H1 (cell line): ENCODE data around the gene TUNAR. TPM values are rescaled to one million over a fixed set of nuclear protein-coding genes. Genes with fewer than 3 reads are reported as not detected.

Experiments used
- CTCF ChIA-PET: fragments of 300-600 bp; sonication (Branson Sonifier 250); formaldehyde crosslinking; loops from one replicate; lab custom pipeline; 2021; ENCODE audit not compliant: partially characterized antibody; lab: Charles Lee
- POLR2A ChIA-PET: fragments of 300-600 bp; sonication (Branson Sonifier 250); formaldehyde crosslinking; loops from one replicate; lab custom pipeline; 2021; ENCODE audit warnings: inconsistent platforms; ENCODE audit not compliant: partially characterized antibody; lab: Charles Lee
- DNase-seq, 2 experiments: peaks; one replicate each; pipeline versions ENCODE4 v3.0.0 to v3.0.0-alpha.2; 2010 to 2022; ENCODE audit warnings: low spot score in 2 of 2, low read depth in 1 of 2, mixed read lengths in 1 of 2
- FAIRE-seq: peaks from 2 replicates; lab custom pipeline; 2011; peaks lifted over from hg19 to GRCh38; lab: Jason Lieb, UNC
- H2AFZ ChIP-seq: 2 replicates; pipeline ENCODE4 v1.8.1; 2012; ENCODE audit warnings: low read length, inconsistent platforms
- H2AK5ac ChIP-seq: 2 replicates; pipeline ENCODE4 v1.6.1; 2013; ENCODE audit warnings: low read depth, low read length
- H2BK120ac ChIP-seq: replicated peaks from 2 replicates; pipeline ENCODE3; 2013; ENCODE audit warnings: low read depth, low read length, inconsistent platforms
- H2BK12ac ChIP-seq: 2 replicates; pipeline ENCODE4 v1.6.1; 2013; ENCODE audit warnings: low read depth, low read length
- H2BK15ac ChIP-seq: 2 replicates; pipeline ENCODE4 v1.6.1; 2013; ENCODE audit warnings: low read length
- H2BK20ac ChIP-seq: 2 replicates; pipeline ENCODE4 v1.6.1; 2013; ENCODE audit warnings: low read length
- H2BK5ac ChIP-seq: 2 replicates; pipeline ENCODE4 v1.6.1; 2013; ENCODE audit warnings: low read depth, low read length
- H3K14ac ChIP-seq: 2 replicates; pipeline ENCODE4 v1.6.1; 2013; ENCODE audit warnings: inconsistent platforms; ENCODE audit not compliant: insufficient read length
- H3K18ac ChIP-seq: 2 replicates; pipeline ENCODE4 v1.6.1; 2013; ENCODE audit warnings: low read length; ENCODE audit errors: extremely low read depth
- H3K23ac ChIP-seq: 2 replicates; pipeline ENCODE4 v1.6.1; 2013; ENCODE audit warnings: inconsistent platforms; ENCODE audit not compliant: insufficient read length
- H3K23me2 ChIP-seq: 2 replicates; pipeline ENCODE4 v1.6.1; 2013; ENCODE audit warnings: low read depth, low read length
- H3K27ac ChIP-seq: 2 replicates; pipeline ENCODE4 v1.6.1; 2011; ENCODE audit warnings: low read depth, low read length, inconsistent platforms
- H3K27me3 ChIP-seq, 4 experiments: replicated peaks in 1 of 4; 1 replicate in 1 of 4; 2 replicates in 3 of 4; pipeline versions ENCODE4 v1.6.1 to v1.8.1; 2011 to 2013; ENCODE audit warnings: low read length in 3 of 4, mild to moderate bottlenecking in 3 of 4, inconsistent platforms in 2 of 4, mixed read lengths in 2 of 4, moderate library complexity in 1 of 4; ENCODE audit not compliant: control insufficient read depth in 3 of 4, insufficient read depth in 3 of 4; ENCODE audit errors: extremely low read depth in 1 of 4
- H3K36me3 ChIP-seq, 4 experiments: 2 replicates each; pipeline versions ENCODE4 v1.6.1 to v1.8.1; 2011 to 2013; ENCODE audit warnings: mild to moderate bottlenecking in 4 of 4, low read length in 3 of 4, moderate library complexity in 2 of 4, control low read depth in 1 of 4, inconsistent platforms in 1 of 4; ENCODE audit not compliant: insufficient read depth in 4 of 4, control insufficient read depth in 2 of 4
- H3K4ac ChIP-seq: replicated peaks from 2 replicates; pipeline ENCODE3; 2013; ENCODE audit warnings: low read length, low read depth, mixed read lengths, inconsistent platforms; ENCODE audit not compliant: insufficient read length
- H3K4me1 ChIP-seq, 4 experiments: replicated peaks in 1 of 4; 1 replicate in 1 of 4; 2 replicates in 3 of 4; pipeline versions ENCODE4 v1.6.1 to v1.8.1; 2011 to 2013; ENCODE audit warnings: low read length in 3 of 4, inconsistent platforms in 2 of 4, mixed read lengths in 1 of 4; ENCODE audit not compliant: insufficient read depth in 4 of 4, control insufficient read depth in 3 of 4
- H3K4me2 ChIP-seq, 2 experiments: 2 replicates each; pipeline versions ENCODE4 v1.6.1 to v1.8.1; 2011 to 2013; ENCODE audit warnings: low read depth in 2 of 2, low read length in 2 of 2, control low read depth in 1 of 2, inconsistent platforms in 1 of 2, mild to moderate bottlenecking in 1 of 2; ENCODE audit not compliant: insufficient read depth in 1 of 2
- H3K4me3 ChIP-seq, 4 experiments: fragments of 200-600, 300-600 bp in 1 of 4; sonication (generic), shearing (Covaris generic), sonication (Bioruptor Twin) in 1 of 4; 2 replicates each; pipeline versions ENCODE4 v1.5.1 to v1.8.1; 2011 to 2016; ENCODE audit warnings: low read length in 4 of 4, low read depth in 3 of 4, control low read depth in 2 of 4, inconsistent platforms in 2 of 4, mild to moderate bottlenecking in 2 of 4, mixed read lengths in 1 of 4, moderate library complexity in 1 of 4; ENCODE audit not compliant: insufficient read depth in 2 of 4; ENCODE audit errors: extremely low read depth in 1 of 4
- H3K56ac ChIP-seq: replicated peaks from 2 replicates; pipeline ENCODE3; 2013; ENCODE audit warnings: low read depth, mild to moderate bottlenecking, mixed read lengths, low read length, inconsistent platforms; ENCODE audit not compliant: insufficient read length
- H3K79me1 ChIP-seq: 2 replicates; pipeline ENCODE4 v1.6.1; 2013; ENCODE audit warnings: low read depth, low read length, control low read depth
- H3K79me2 ChIP-seq, 2 experiments: 2 replicates each; pipeline versions ENCODE4 v1.6.1 to v1.8.1; 2012 to 2013; ENCODE audit warnings: low read length in 2 of 2, mild to moderate bottlenecking in 2 of 2, inconsistent platforms in 1 of 2; ENCODE audit not compliant: insufficient read depth in 2 of 2, control insufficient read depth in 1 of 2
- H3K9ac ChIP-seq, 4 experiments: replicated peaks in 1 of 4; 1 replicate in 1 of 4; 2 replicates in 3 of 4; pipeline versions ENCODE4 v1.6.1 to v1.8.1; 2011 to 2013; ENCODE audit warnings: low read depth in 3 of 4, low read length in 3 of 4, control low read depth in 2 of 4, mild to moderate bottlenecking in 2 of 4, moderate library complexity in 2 of 4, inconsistent platforms in 1 of 4; ENCODE audit errors: extremely low read depth in 1 of 4
- H3K9me3 ChIP-seq, 2 experiments: 2 replicates each; pipeline versions ENCODE4 v1.6.1 to v1.8.1; 2012 to 2013; ENCODE audit warnings: mild to moderate bottlenecking in 2 of 2, moderate library complexity in 2 of 2, control low read depth in 1 of 2, inconsistent platforms in 1 of 2, low read depth in 1 of 2, low read length in 1 of 2, mixed read lengths in 1 of 2; ENCODE audit not compliant: insufficient read depth in 2 of 2
- H4K20me1 ChIP-seq, 2 experiments: replicated peaks in 1 of 2; 2 replicates each; pipeline versions ENCODE3 to v1.8.1; 2011 to 2013; ENCODE audit warnings: inconsistent platforms in 2 of 2, low read length in 2 of 2, mild to moderate bottlenecking in 1 of 2; ENCODE audit not compliant: insufficient read depth in 2 of 2, control insufficient read depth in 1 of 2
- H4K5ac ChIP-seq: 2 replicates; pipeline ENCODE4 v1.6.1; 2013; ENCODE audit warnings: low read length, low read depth, mixed read lengths, inconsistent platforms; ENCODE audit not compliant: insufficient read length
- H4K8ac ChIP-seq: 2 replicates; pipeline ENCODE4 v1.8.0; 2013; ENCODE audit warnings: mild to moderate bottlenecking, moderate library complexity, low read length, inconsistent platforms; ENCODE audit not compliant: insufficient read depth; ENCODE audit errors: extremely low read depth
- H4K91ac ChIP-seq: replicated peaks from 2 replicates; pipeline ENCODE3; 2013; ENCODE audit warnings: low read length, mixed read lengths, inconsistent platforms; ENCODE audit not compliant: insufficient read length
- ATF2 ChIP-seq: IDR thresholded peaks from 2 replicates; pipeline ENCODE4 v1.6.1; 2012; ENCODE audit warnings: low read length, inconsistent platforms
- CBX5 ChIP-seq: fragments of 300-800, 300-1000 bp; sonication (generic); IDR thresholded peaks from 2 replicates; pipeline ENCODE4 v1.7.1; 2016; ENCODE audit warnings: antibody characterized with exemption, low read length, low read depth
- CBX8 ChIP-seq: fragments of 300-800, 300-1000 bp; sonication (generic); IDR thresholded peaks from 2 replicates; pipeline ENCODE4 v1.7.1; 2016; ENCODE audit warnings: low read depth, low read length, borderline replicate concordance
- GTF2F1 ChIP-seq: IDR thresholded peaks from 2 replicates; pipeline ENCODE4 v1.6.1; 2012; ENCODE audit warnings: low read depth, low read length, improper control_type of control experiment, borderline replicate concordance
- HDAC2 ChIP-seq, 2 experiments: fragments of 300-600 bp in 1 of 2; sonication (generic) in 1 of 2; IDR thresholded peaks; 2 replicates each; pipeline ENCODE4 v1.6.1; 2011 to 2012; ENCODE audit warnings: low read depth in 2 of 2, low read length in 2 of 2, mild to moderate bottlenecking in 2 of 2, moderate library complexity in 2 of 2, borderline replicate concordance in 1 of 2, inconsistent platforms in 1 of 2
- KDM5A ChIP-seq: fragments of 200-600 bp; IDR thresholded peaks from 2 replicates; pipeline ENCODE4 v1.7.1; 2012; ENCODE audit warnings: mild to moderate bottlenecking, low read length, inconsistent platforms, mixed read lengths
- MAFK ChIP-seq: IDR thresholded peaks from 2 replicates; pipeline ENCODE4 v1.6.1; 2012; ENCODE audit warnings: low read depth, mild to moderate bottlenecking, improper control_type of control experiment, low read length
- POLR2A ChIP-seq, 2 experiments: IDR thresholded peaks; 1 replicate in 1 of 2; 2 replicates in 1 of 2; pipeline ENCODE4 v1.6.1; 2011; ENCODE audit warnings: low read depth in 2 of 2, low read length in 2 of 2, mild to moderate bottlenecking in 2 of 2; ENCODE audit errors: control extremely low read depth in 1 of 2
- POU5F1 ChIP-seq: IDR thresholded peaks from 2 replicates; pipeline ENCODE4 v1.6.1; 2011; ENCODE audit warnings: low read depth, mild to moderate bottlenecking, low read length, moderate library complexity
- RNF2 ChIP-seq: fragments of 200-900, 300-1000 bp; sonication (generic); IDR thresholded peaks from 2 replicates; pipeline ENCODE4 v1.7.1; 2016; ENCODE audit warnings: borderline replicate concordance, low read depth, mild to moderate bottlenecking, antibody characterized with exemption, low read length; ENCODE audit not compliant: poor library complexity, severe bottlenecking; ENCODE audit errors: missing control alignments
- SIRT6 ChIP-seq: IDR thresholded peaks from one replicate; pipeline ENCODE4 v1.7.1; 2012; ENCODE audit warnings: low read length, inconsistent platforms
- TBP ChIP-seq: IDR thresholded peaks from 2 replicates; pipeline ENCODE4 v1.6.1; 2011; ENCODE audit warnings: low read depth, low read length, improper control_type of control experiment
- WGBS, 2 experiments: shearing (Covaris generic) in 1 of 2; methylation state at CpG; one replicate each; pipeline versions ENCODE4 v1.1.6 to v1.1.7; 2013 to 2015; ENCODE audit warnings: low lambda C conversion rate in 2 of 2, mixed read lengths in 2 of 2, inconsistent platforms in 1 of 2, low coverage in 1 of 2, missing lambda C conversion rate in 1 of 2; ENCODE audit not compliant: insufficient replicate concordance in 2 of 2, insufficient coverage in 1 of 2, insufficient read length in 1 of 2; ENCODE audit errors: extremely low coverage in 1 of 2, missing lambda C conversion rate in 1 of 2; 5-methylcytosine and 5-hydroxymethylcytosine counted together
- polyA plus RNA-seq, 7 experiments: library from polyadenylated mRNA; depleted of rRNA in 3 of 7; stranded (reverse) in 5 of 7; unstranded in 2 of 7; fragments of >200 nt in 5 of 7; fragments of 200-250 nt in 2 of 7; gene quantifications; 1 replicate in 5 of 7; 2 replicates in 1 of 7; 4 replicates in 1 of 7; pipeline versions ENCODE4 v1.2.1 to v1.2.3, GENCODE V29; 2011 to 2013; ENCODE audit warnings: missing spikeins in 2 of 7, mixed read lengths in 2 of 7
- total RNA-seq: library from RNA; stranded (reverse); fragmentation: NEBNext Ultra II Directional; extraction: Animal tissue kit (Norgen Biotek cat#: 25700); gene quantifications from 2 replicates; pipeline ENCODE4 v1.2.1, GENCODE V29; 2021

The TUNAR gene
- total and polyA plus RNA-seq, 2 of the 8 experiments (the other 6 are each of a cell fraction or from before 2014, with no cell fraction given): 12.8 to 63.9 TPM

- Histone ChIP-seq H3K4me2 (no peak overlapping the region), H3K27me3 (no peaks in the 10 kb centered on the region), H3K23ac (no peak overlapping the region), H2BK5ac (no peak overlapping the region), H4K5ac (no peak overlapping the region), H2BK20ac (no peak overlapping the region), H3K23me2 (no peaks in the 10 kb centered on the region), H3K4me3 (no peak overlapping the region), H3K18ac (no peak overlapping the region), H3K4ac (no peak overlapping the region), H4K20me1 (no peaks in the 10 kb centered on the region), H2BK15ac (no peak overlapping the region), H2BK120ac (no peak overlapping the region), H3K9me3 (no peaks in the 10 kb centered on the region), H2AFZ (no peak overlapping the region), H3K79me1 (peaks cover 8% of the 10 kb centered on the region), H3K9ac (no peak overlapping the region), H3K36me3 (peaks cover 0 to 22% (median 0%) of the 10 kb centered on the region in 4 experiments; a peak in 3 of 8 replicates), H2AK5ac (no peak overlapping the region; the same call in 1 of the 2 replicates), H4K91ac (no peak overlapping the region), H3K14ac (no peak overlapping the region), H2BK12ac (no peak overlapping the region), H4K8ac (no peak overlapping the region), H3K27ac (no peak overlapping the region), H3K4me1 (peaks cover 8 to 12% (median 9%) of the 10 kb centered on the region in 4 experiments), H3K79me2 (peaks cover 0 to 20% of the 10 kb centered on the region in 2 experiments; a peak in 2 of 4 replicates), H3K56ac (no peak overlapping the region)
- DNase-seq: no peak
- no peak for FAIRE-seq
- POLR2A ChIA-PET: interaction anchor here (0.7 to 2.6 kb wide), 4 partner anchors 9 to 42 kb away, joined by 3 to 10 read pairs (median 4); no protein-coding TSS in a partner anchor
- CTCF ChIA-PET: interaction anchor here (0.6 to 2.2 kb wide), 8 partner anchors 8 to 188 kb away, joined by 3 to 8 read pairs (median 3); no protein-coding TSS in a partner anchor
- WGBS, 2 experiments: 88% methylated on average over 4 of the region's 4 CpGs; no CpG with 5 or more reads in 1 of the 2 experiments
- no peak for TF ChIP-seq CBX5
- TF ChIP-seq GTF2F1: no peak
- TF ChIP-seq CBX8: no peak
- no peak for TF ChIP-seq POU5F1
- TF ChIP-seq HDAC2 (IDR thresholded peaks at IDR 0.05; ENCODE audit: borderline replicate concordance in 1 of 2, low read depth in 2 of 2, low read length in 2 of 2): no peak
- TF ChIP-seq RNF2: no peak
- TF ChIP-seq POLR2A (IDR thresholded peaks at IDR 0.05; ENCODE audit: control extremely low read depth in 1 of 2, low read depth in 2 of 2, low read length in 2 of 2): no peak
- TF ChIP-seq SIRT6: no peak
- TF ChIP-seq TBP: no peak
- TF ChIP-seq ATF2: no peak
- no peak for TF ChIP-seq KDM5A
- TF ChIP-seq MAFK: no peak
Measured at GRCh38 chr14:95910628-95911027, 34.0 kb downstream of the TUNAR start.
